Common myeloid progenitor, CD34-positive (primary cell): ENCODE measurements around the gene GALNT11.

Experiments
- CTCF ChIA-PET: fragments of 350-600 bp; sonication (Branson Sonifier 250); formaldehyde crosslinking; loops from one replicate; lab custom pipeline; 2021; ENCODE audit warnings: antibody characterized with exemption; lab: Charles Lee
- POLR2A ChIA-PET: fragments of 350-600 bp; sonication (Branson Sonifier 250); formaldehyde crosslinking; loops from one replicate; lab custom pipeline; 2021; ENCODE audit warnings: antibody characterized with exemption; lab: Charles Lee
- DNase-seq, 3 donors: peaks; one replicate each; pipeline versions ENCODE4 v3.0.0 to v3.0.0-alpha.2; 2013
- H3K27ac ChIP-seq, 2 experiments: 1 replicate in 1 of 2; 2 replicates in 1 of 2; pipeline ENCODE4 v1.7.0; 2013; ENCODE audit warnings: inconsistent platforms in 2 of 2, low read length in 2 of 2, mild to moderate bottlenecking in 2 of 2, low read depth in 1 of 2, moderate library complexity in 1 of 2; ENCODE audit not compliant: severe bottlenecking in 2 of 2, insufficient read depth in 1 of 2, poor library complexity in 1 of 2
- H3K27me3 ChIP-seq, 5 experiments: replicated peaks in 2 of 5; 1 replicate in 3 of 5; 2 replicates in 2 of 5; pipeline versions ENCODE4 v1.6.1 to v1.7.0; 2013; ENCODE audit warnings: low read length in 4 of 5, mild to moderate bottlenecking in 2 of 5, moderate library complexity in 2 of 5, inconsistent platforms in 1 of 5; ENCODE audit not compliant: insufficient read depth in 5 of 5, control insufficient read depth in 4 of 5
- H3K36me3 ChIP-seq, 4 experiments: 1 replicate in 2 of 4; 2 replicates in 2 of 4; pipeline versions ENCODE4 v1.6.1 to v1.7.0; 2013; ENCODE audit warnings: low read length in 3 of 4, control low read depth in 1 of 4, mild to moderate bottlenecking in 1 of 4; ENCODE audit not compliant: control insufficient read depth in 4 of 4, insufficient read depth in 4 of 4
- H3K4me1 ChIP-seq, 4 experiments: 1 replicate in 3 of 4; 2 replicates in 1 of 4; pipeline versions ENCODE4 v1.6.1 to v1.7.1; 2013; ENCODE audit warnings: low read length in 3 of 4, mild to moderate bottlenecking in 3 of 4, control low read depth in 1 of 4, inconsistent platforms in 1 of 4, moderate library complexity in 1 of 4; ENCODE audit not compliant: control insufficient read depth in 4 of 4, insufficient read depth in 4 of 4; ENCODE audit errors: control extremely low read depth in 1 of 4
- H3K4me3 ChIP-seq, 7 experiments: 1 replicate in 4 of 7; 2 replicates in 3 of 7; pipeline versions ENCODE4 v1.5.1 to v1.7.0; 2013; ENCODE audit warnings: mild to moderate bottlenecking in 7 of 7, low read length in 6 of 7, moderate library complexity in 6 of 7, inconsistent platforms in 2 of 7, low read depth in 2 of 7, control low read depth in 1 of 7; ENCODE audit not compliant: insufficient read depth in 4 of 7, control insufficient read depth in 1 of 7; ENCODE audit errors: extremely low read depth in 1 of 7
- H3K9me3 ChIP-seq, 5 experiments: 1 replicate in 4 of 5; 2 replicates in 1 of 5; pipeline versions ENCODE4 v1.6.1 to v1.7.1; 2013; ENCODE audit warnings: low read length in 4 of 5, mild to moderate bottlenecking in 2 of 5, inconsistent platforms in 1 of 5, low read depth in 1 of 5, moderate library complexity in 1 of 5; ENCODE audit not compliant: control insufficient read depth in 4 of 5, insufficient read depth in 2 of 5; ENCODE audit errors: control extremely low read depth in 1 of 5
- WGBS: methylation state at CpG from one replicate; pipeline ENCODE4 v1.1.5; 2013; ENCODE audit not compliant: insufficient coverage; 5-methylcytosine and 5-hydroxymethylcytosine counted together

The GALNT11 gene

GRCh38 chr7:152130658-152131590 is 105.5 kb downstream of the GALNT11 start:
- no peak for DNase-seq
- 98% methylated on average over 34 of the region's 37 CpGs for WGBS
- H3K36me3 ChIP-seq: peaks cover 5 to 64% (median 50%) of the 10 kb centered on the region in 4 experiments
- H3K9me3 ChIP-seq: peaks cover 0 to 6% (median 0%) of the 10 kb centered on the region in 5 experiments
- POLR2A ChIA-PET: no interaction called here
- no peaks in the 10 kb centered on the region for H3K27me3 ChIP-seq
- no peak overlapping the region for H3K27ac ChIP-seq
- CTCF ChIA-PET: interaction anchor here (1.2 kb wide), 1 partner anchor 9 kb away, joined by 3 read pairs; no protein-coding TSS in a partner anchor
- H3K4me1 ChIP-seq: no peaks in the 10 kb centered on the region
- no peak overlapping the region for H3K4me3 ChIP-seq

GRCh38 chr7:152131981-152132494 is 106.6 kb downstream of the GALNT11 start:
- Histone ChIP-seq H3K36me3 (peaks cover 9 to 67% (median 52%) of the 10 kb centered on the region in 4 experiments), H3K27me3 (no peaks in the 10 kb centered on the region), H3K4me1 (no peaks in the 10 kb centered on the region), H3K27ac (no peak overlapping the region), H3K4me3 (no peak overlapping the region), H3K9me3 (peaks cover 0 to 6% (median 0%) of the 10 kb centered on the region in 5 experiments)
- POLR2A ChIA-PET: no interaction called here
- 97% methylated on average over 11 of the region's 12 CpGs for WGBS
- no peak for DNase-seq
- CTCF ChIA-PET: no interaction called here

- Histone ChIP-seq H3K4me1 (no peaks in the 10 kb centered on the region), H3K4me3 (no peak overlapping the region), H3K27me3 (no peaks in the 10 kb centered on the region), H3K27ac (no peak overlapping the region), H3K9me3 (peaks cover 0 to 6% (median 0%) of the 10 kb centered on the region in 5 experiments), H3K36me3 (peaks cover 15 to 68% (median 55%) of the 10 kb centered on the region in 4 experiments)
- POLR2A ChIA-PET: interaction anchor here (0.6 kb wide), 1 partner anchor 101 kb away, joined by 3 read pairs; no protein-coding TSS in a partner anchor
- CTCF ChIA-PET: no interaction called here
- 96% methylated on average over 3 of the region's 5 CpGs for WGBS
- DNase-seq: no peak
Observed at GRCh38 chr7:152132812-152133211, 107.3 kb downstream of the GALNT11 start.

- H3K27me3 ChIP-seq: no peaks in the 10 kb centered on the region
- no peak for DNase-seq
- no peaks in the 10 kb centered on the region for H3K4me1 ChIP-seq
- no peak overlapping the region for H3K4me3 ChIP-seq
- peaks cover 0 to 4% (median 0%) of the 10 kb centered on the region in 5 experiments for H3K9me3 ChIP-seq
- 97% methylated on average over 13 of the region's 13 CpGs for WGBS
- ChIA-PET CTCF (interaction anchor here (0.8 to 2.6 kb wide), 2 partner anchors 9 to 11 kb away, joined by 4 to 12 read pairs; no protein-coding TSS in a partner anchor), POLR2A (no interaction called here)
- no peak overlapping the region for H3K27ac ChIP-seq
- peaks cover 24 to 68% (median 55%) of the 10 kb centered on the region in 4 experiments for H3K36me3 ChIP-seq
Observed at GRCh38 chr7:152133804-152134203, 108.3 kb downstream of the GALNT11 start.

- CTCF ChIA-PET: interaction anchor here (1.1 to 1.3 kb wide), 2 partner anchors 8 to 13 kb away, joined by 3 read pairs; no protein-coding TSS in a partner anchor
- POLR2A ChIA-PET: no interaction called here
Observed at GRCh38 chr7:152136686-152137085, 111.2 kb downstream of the GALNT11 start.

GRCh38 chr7:152137476-152138025 is 112.1 kb downstream of the GALNT11 start:
- Histone ChIP-seq H3K4me1 (no peaks in the 10 kb centered on the region), H3K27ac (no peak overlapping the region), H3K9me3 (no peaks in the 10 kb centered on the region), H3K36me3 (peaks cover 31 to 67% (median 47%) of the 10 kb centered on the region in 4 experiments), H3K27me3 (no peaks in the 10 kb centered on the region), H3K4me3 (no peak overlapping the region)
- ChIA-PET POLR2A (no interaction called here), CTCF (no interaction called here)
- no peak for DNase-seq
- WGBS: 80% methylated on average over 7 of the region's 7 CpGs

More at GRCh38 chr7:152136686-152137085, 111.2 kb downstream of the GALNT11 start:
- no peaks in the 10 kb centered on the region for H3K9me3 ChIP-seq
- WGBS: 99% methylated on average over 9 of the region's 9 CpGs
- H3K4me1 ChIP-seq: no peaks in the 10 kb centered on the region
- H3K4me3 ChIP-seq: no peak overlapping the region
- peaks cover 31 to 70% (median 50%) of the 10 kb centered on the region in 4 experiments for H3K36me3 ChIP-seq
- DNase-seq: no peak
- H3K27me3 ChIP-seq: no peaks in the 10 kb centered on the region
- H3K27ac ChIP-seq: no peak overlapping the region
